GM19023 (cell line): ENCODE results near the gene CCL13.
A peak's percentile ranks its signal among the peaks of the same experiment; 100 is the strongest.

Source experiments
- ATAC-seq: cut with Tn5 transposase; IDR thresholded peaks from one replicate; pipeline ENCODE4 v1.9.1; 2021; ENCODE audit warnings: mild to moderate bottlenecking, moderate library complexity; ENCODE audit not compliant: unreplicated experiment

Gene CCL13

GRCh38 chr17:34361478-34362061 lies 5.3 kb downstream of the CCL13 start:
- no peak for ATAC-seq

GRCh38 chr17:34363183-34363661 lies 6.9 kb downstream of the CCL13 start, which contains the start of gene CCL1:
TSS of gene CCL1 (minus strand) at chr17:34363233. CDS start at chr17:34363161, 72 bp downstream.
- ATAC-seq, result no peak

- no peak for ATAC-seq
Observed at GRCh38 chr17:34364751-34365150, 8.5 kb downstream of the CCL13 start.

GRCh38 chr17:34365340-34365739 lies 9.1 kb downstream of the CCL13 start:
- no peak for ATAC-seq

- ATAC-seq, result no peak
Observed at GRCh38 chr17:34366010-34366409, 9.7 kb downstream of the CCL13 start.

GRCh38 chr17:34366529-34367107 lies 10.3 kb downstream of the CCL13 start:
- ATAC-seq, result no peak

- ATAC-seq, result no peak
Observed at GRCh38 chr17:34367486-34368195, 11.4 kb downstream of the CCL13 start.

GRCh38 chr17:34368196-34368945 lies 12.1 kb downstream of the CCL13 start:
- ATAC-seq, result no peak

GRCh38 chr17:34368946-34369500 lies 12.7 kb downstream of the CCL13 start:
- no peak for ATAC-seq

- no peak for ATAC-seq
Observed at GRCh38 chr17:34369571-34369970, 13.3 kb downstream of the CCL13 start.

GRCh38 chr17:34370376-34370996 lies 14.2 kb downstream of the CCL13 start:
- ATAC-seq, result no peak

- ATAC-seq, result no peak
Observed at GRCh38 chr17:34370997-34371395, 14.7 kb downstream of the CCL13 start.

- no peak for ATAC-seq
Observed at GRCh38 chr17:34371405-34372100, 15.3 kb downstream of the CCL13 start.

GRCh38 chr17:34374457-34374856 lies 18.2 kb downstream of the CCL13 start:
- no peak for ATAC-seq

- no peak for ATAC-seq
Observed at GRCh38 chr17:34375426-34375997, 19.2 kb downstream of the CCL13 start.

- ATAC-seq, result no peak
Observed at GRCh38 chr17:34377078-34377823, 21.0 kb downstream of the CCL13 start.

- peak; percentile 69 for ATAC-seq
Observed at GRCh38 chr17:34378664-34379101, 22.4 kb downstream of the CCL13 start.

- no peak for ATAC-seq
Observed at GRCh38 chr17:34379868-34380267, 23.6 kb downstream of the CCL13 start.

- ATAC-seq, result no peak
Observed at GRCh38 chr17:34382621-34383124, 26.4 kb downstream of the CCL13 start.
